HG03439 (cell line): ENCODE measurements around the gene SEC31B.

ENCODE experiments used
- ATAC-seq: cut with Tn5 transposase; IDR thresholded peaks from one replicate; pipeline ENCODE4 v1.9.1; 2021; ENCODE audit warnings: mild to moderate bottlenecking, moderate library complexity; ENCODE audit not compliant: unreplicated experiment

The SEC31B gene

DNA sequence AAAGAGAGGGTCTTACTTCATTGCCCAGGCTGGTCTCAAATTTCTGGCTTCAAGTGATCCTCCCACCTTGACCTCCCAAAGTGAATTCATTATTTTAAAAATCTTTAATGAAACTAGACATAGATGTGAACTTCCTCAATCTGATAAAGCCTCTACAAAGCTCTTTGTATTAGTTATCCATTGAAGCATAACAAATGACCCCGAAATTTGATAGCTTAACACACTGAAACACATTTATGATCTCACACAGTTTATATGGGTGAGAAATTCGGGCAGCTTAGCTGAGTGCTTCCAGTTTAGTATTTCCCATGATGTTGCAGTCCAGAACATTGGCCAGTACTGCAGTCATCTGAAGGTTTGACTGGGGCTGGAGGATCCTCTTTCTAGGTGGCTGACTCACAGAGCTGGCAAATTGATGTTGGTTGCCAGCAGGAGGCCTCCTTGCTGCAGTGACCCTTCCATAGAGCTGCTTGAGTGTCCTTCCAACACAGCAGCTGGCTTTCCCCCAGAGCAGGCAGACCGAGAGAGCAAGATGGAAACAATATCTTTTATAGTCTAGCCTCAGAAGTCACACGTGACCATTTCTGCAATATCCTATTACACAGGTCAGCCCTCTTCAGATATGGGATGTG is 73.4 kb downstream of the SEC31B start:
- no peak for ATAC-seq

DNA sequence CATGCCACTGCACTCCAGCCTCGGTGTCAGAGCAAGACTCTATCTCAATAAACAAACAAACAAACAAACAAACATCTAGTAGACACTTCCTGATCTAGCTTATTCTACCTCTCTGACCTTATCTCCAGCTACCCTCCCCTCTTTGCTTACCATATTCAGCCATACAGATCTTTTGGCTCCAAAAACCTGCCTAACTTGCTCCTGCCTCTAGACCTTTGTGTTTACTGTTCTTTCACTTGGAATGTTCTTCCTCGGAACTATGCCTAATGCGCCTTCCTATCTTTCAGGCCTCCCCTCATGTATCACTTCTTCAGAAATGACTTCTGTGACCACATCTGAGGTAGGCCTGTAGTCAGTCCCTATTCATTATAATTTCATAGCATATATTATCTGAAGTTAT is 77.1 kb downstream of the SEC31B start:
- no peak for ATAC-seq

DNA sequence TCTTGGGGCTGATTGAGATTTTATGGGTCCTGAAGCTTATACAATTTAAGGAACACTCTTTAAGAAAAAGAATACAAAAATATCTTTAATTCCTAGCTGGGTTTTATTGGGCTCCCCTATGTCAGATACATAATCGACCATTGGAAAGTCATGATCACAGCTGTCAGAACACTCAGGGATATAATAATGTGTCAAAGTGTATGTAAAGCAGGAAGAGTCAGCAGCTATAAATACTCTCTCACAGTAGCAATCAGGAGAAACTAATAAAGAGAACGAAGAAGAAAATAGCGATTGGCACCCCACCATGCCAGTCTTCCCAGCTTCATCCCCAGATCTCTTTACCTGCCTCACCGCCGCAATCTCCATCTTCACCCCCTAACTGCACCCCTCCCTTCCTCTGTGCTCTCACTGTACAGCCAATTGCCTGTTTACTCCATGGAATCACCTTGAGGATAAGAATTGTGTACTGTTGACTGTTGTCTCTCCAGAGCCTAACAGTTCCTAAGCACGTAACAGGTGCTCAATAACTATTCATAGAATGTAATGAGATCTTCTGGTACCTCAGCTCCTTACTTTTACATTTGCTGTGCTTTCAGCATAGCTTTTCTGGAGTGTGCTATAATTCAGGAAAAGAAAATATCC is 80.9 kb downstream of the SEC31B start:
- ATAC-seq = no peak
